Chondrocyte (in vitro differentiated cells): ENCODE measurements around the gene IFFO2. TPM values are rescaled to one million over a fixed set of nuclear protein-coding genes. Genes with fewer than 3 reads are reported as not detected.

Source experiments
- DNase-seq: peaks from one replicate; pipeline ENCODE4 v3.0.0; 2021; ENCODE audit warnings: mixed read lengths, low spot score
- H3K27ac Mint-ChIP-seq: one replicate; pipeline ENCODE4 v1.8.0; 2021; ENCODE audit warnings: mild to moderate bottlenecking, moderate library complexity, mixed read lengths; ENCODE audit not compliant: unreplicated experiment
- H3K27me3 Mint-ChIP-seq: 2 replicates; pipeline ENCODE4 v1.8.0; 2021; ENCODE audit warnings: low read depth, mixed read lengths
- H3K36me3 Mint-ChIP-seq: 2 replicates; pipeline ENCODE4 v1.8.0; 2021; ENCODE audit warnings: low read depth, mixed read lengths
- H3K4me1 Mint-ChIP-seq: 2 replicates; pipeline ENCODE4 v1.8.0; 2021; ENCODE audit warnings: low read depth, mild to moderate bottlenecking, mixed read lengths
- H3K4me3 Mint-ChIP-seq: one replicate; pipeline ENCODE4 v1.8.0; 2021; ENCODE audit warnings: mild to moderate bottlenecking, moderate library complexity, mixed read lengths; ENCODE audit not compliant: unreplicated experiment
- H3K9me3 Mint-ChIP-seq: 2 replicates; pipeline ENCODE4 v1.8.0; 2021; ENCODE audit warnings: low read depth, mixed read lengths
- total RNA-seq: library from RNA; stranded (reverse); gene quantifications from 3 replicates; pipeline ENCODE4 v1.2.1, GENCODE V29; 2021
- TF ChIP-seq, protein P1 (sequence below): fragments of 200-600 bp; sonication (generic); IDR thresholded peaks from 2 replicates; pipeline ENCODE4 v1.5.0; 2021; ENCODE audit warnings: antibody characterized with exemption, mild to moderate bottlenecking, moderate library complexity

Gene IFFO2
- total RNA-seq, 1 donor from 2014 or later = 18.9 TPM

GRCh38 chr1:18918417-18918816 is 38.1 kb downstream of the IFFO2 start:
- Mint-ChIP-seq H3K4me1 (peaks cover 33% of the 10 kb centered on the region), H3K27ac (no peak overlapping the region), H3K27me3 (no peaks in the 10 kb centered on the region), H3K4me3 (no peak overlapping the region), H3K9me3 (no peaks in the 10 kb centered on the region), H3K36me3 (peaks cover 5% of the 10 kb centered on the region)
- TF ChIP-seq, protein P1, sequence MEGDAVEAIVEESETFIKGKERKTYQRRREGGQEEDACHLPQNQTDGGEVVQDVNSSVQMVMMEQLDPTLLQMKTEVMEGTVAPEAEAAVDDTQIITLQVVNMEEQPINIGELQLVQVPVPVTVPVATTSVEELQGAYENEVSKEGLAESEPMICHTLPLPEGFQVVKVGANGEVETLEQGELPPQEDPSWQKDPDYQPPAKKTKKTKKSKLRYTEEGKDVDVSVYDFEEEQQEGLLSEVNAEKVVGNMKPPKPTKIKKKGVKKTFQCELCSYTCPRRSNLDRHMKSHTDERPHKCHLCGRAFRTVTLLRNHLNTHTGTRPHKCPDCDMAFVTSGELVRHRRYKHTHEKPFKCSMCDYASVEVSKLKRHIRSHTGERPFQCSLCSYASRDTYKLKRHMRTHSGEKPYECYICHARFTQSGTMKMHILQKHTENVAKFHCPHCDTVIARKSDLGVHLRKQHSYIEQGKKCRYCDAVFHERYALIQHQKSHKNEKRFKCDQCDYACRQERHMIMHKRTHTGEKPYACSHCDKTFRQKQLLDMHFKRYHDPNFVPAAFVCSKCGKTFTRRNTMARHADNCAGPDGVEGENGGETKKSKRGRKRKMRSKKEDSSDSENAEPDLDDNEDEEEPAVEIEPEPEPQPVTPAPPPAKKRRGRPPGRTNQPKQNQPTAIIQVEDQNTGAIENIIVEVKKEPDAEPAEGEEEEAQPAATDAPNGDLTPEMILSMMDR = no peak
- no peak for DNase-seq

GRCh38 chr1:18917071-18917799 is 39.2 kb downstream of the IFFO2 start:
- TF ChIP-seq, protein P1 = no peak
- Mint-ChIP-seq H3K27ac (no peak overlapping the region), H3K36me3 (peaks cover 5% of the 10 kb centered on the region), H3K4me1 (peaks cover 27% of the 10 kb centered on the region), H3K27me3 (no peaks in the 10 kb centered on the region), H3K9me3 (no peaks in the 10 kb centered on the region), H3K4me3 (no peak overlapping the region)
- DNase-seq = peak; percentile 86

GRCh38 chr1:18915341-18915740 is 41.1 kb downstream of the IFFO2 start:
- H3K4me1 Mint-ChIP-seq = peaks cover 17% of the 10 kb centered on the region
- H3K27me3 Mint-ChIP-seq = no peaks in the 10 kb centered on the region
- H3K36me3 Mint-ChIP-seq = peaks cover 11% of the 10 kb centered on the region
- H3K27ac Mint-ChIP-seq = peak overlapping the region; percentile 41
- DNase-seq = no peak
- TF ChIP-seq, protein P1 = no peak
- no peaks in the 10 kb centered on the region for H3K9me3 Mint-ChIP-seq
- H3K4me3 Mint-ChIP-seq = no peak overlapping the region

- Mint-ChIP-seq H3K4me1 (peaks cover 17% of the 10 kb centered on the region), H3K4me3 (no peak overlapping the region), H3K27me3 (no peaks in the 10 kb centered on the region), H3K36me3 (peaks cover 12% of the 10 kb centered on the region), H3K9me3 (no peaks in the 10 kb centered on the region), H3K27ac (peak overlapping the region; percentile 66)
- no peak for DNase-seq
- TF ChIP-seq, protein P1 = peak; percentile 99
Measured at GRCh38 chr1:18913065-18913835, 43.2 kb downstream of the IFFO2 start.

- H3K4me1 Mint-ChIP-seq = peaks cover 17% of the 10 kb centered on the region
- no peak overlapping the region for H3K4me3 Mint-ChIP-seq
- TF ChIP-seq, protein P1 = no peak
- no peaks in the 10 kb centered on the region for H3K27me3 Mint-ChIP-seq
- peaks cover 12% of the 10 kb centered on the region for H3K36me3 Mint-ChIP-seq
- no peak overlapping the region for H3K27ac Mint-ChIP-seq
- H3K9me3 Mint-ChIP-seq = no peaks in the 10 kb centered on the region
- no peak for DNase-seq
Measured at GRCh38 chr1:18912550-18912949, 43.9 kb downstream of the IFFO2 start.
